Sigmoid colon (tissue), 7 donors: ENCODE results near the gene CD52. TPM values are rescaled to one million over a fixed set of nuclear protein-coding genes. Genes with fewer than 3 reads are reported as not detected.

ENCODE experiments used
- DNase-seq: peaks from one replicate; pipeline ENCODE4 v3.0.0-alpha.2; 2019
- H3K27ac ChIP-seq, 4 donors: fragments of 200-600 bp; sonication (generic); one replicate each; pipeline ENCODE4 v1.5.1; 2016 to 2019; ENCODE audit warnings: mild to moderate bottlenecking in 1 of 4
- H3K27me3 ChIP-seq, 3 donors: fragments of 200-600 bp; sonication (generic); one replicate each; pipeline ENCODE4 v1.5.1; 2019; ENCODE audit warnings: mild to moderate bottlenecking in 1 of 3
- H3K36me3 ChIP-seq, 4 donors: fragments of 200-600 bp; sonication (generic); one replicate each; pipeline ENCODE4 v1.5.1; 2016 to 2019
- H3K4me1 ChIP-seq, 4 donors: fragments of 200-600 bp; sonication (generic); one replicate each; pipeline ENCODE4 v1.5.1; 2017 to 2019
- H3K4me3 ChIP-seq, 4 donors: fragments of 200-600 bp; sonication (generic); one replicate each; pipeline ENCODE4 v1.5.1; 2017 to 2019; ENCODE audit warnings: mild to moderate bottlenecking in 2 of 4, moderate library complexity in 1 of 4
- H3K9me3 ChIP-seq, 4 donors: fragments of 200-600 bp in 3 of 4; sonication (generic) in 3 of 4; one replicate each; pipeline versions ENCODE4 v1.5.1 to v1.6.1; 2013 to 2019
- CTCF ChIP-seq, 4 experiments: fragments of 450-650 bp in 3 of 4; fragments of 200-600 bp in 1 of 4; IDR thresholded peaks; one replicate each; pipeline ENCODE4 v1.5.1; 2016 to 2019; ENCODE audit warnings: antibody characterized with exemption in 4 of 4, mild to moderate bottlenecking in 3 of 4, moderate library complexity in 2 of 4
- EP300 ChIP-seq, 4 donors: sonication (generic); formaldehyde crosslinking; IDR thresholded peaks; one replicate each; pipeline ENCODE4 v1.6.1; 2017; ENCODE audit warnings: antibody characterized with exemption in 4 of 4
- POLR2A ChIP-seq, 2 donors: fragments of 450-650 bp; IDR thresholded peaks; one replicate each; pipeline ENCODE4 v1.6.1; 2016; ENCODE audit warnings: antibody characterized with exemption in 2 of 2, mild to moderate bottlenecking in 2 of 2, moderate library complexity in 2 of 2
- POLR2AphosphoS5 ChIP-seq, 4 donors: sonication (generic); formaldehyde crosslinking; IDR thresholded peaks; one replicate each; pipeline ENCODE4 v1.6.1; 2017; ENCODE audit warnings: antibody characterized with exemption in 4 of 4
- WGBS, 2 donors: extraction: QIAGEN DNeasy Blood & Tissue Kit; methylation state at CpG; one replicate each; pipeline ENCODE4 v1.1.7; 2013; 5-methylcytosine and 5-hydroxymethylcytosine counted together
- intact Hi-C: fragments of 100-400 bp; cut with DNase I; formaldehyde crosslinking; loops from one replicate; pipeline ENCODE4 v1.15.1; 2023
- polyA plus RNA-seq, 3 donors: library from polyadenylated mRNA; stranded (reverse); fragments of 200-250 nt; gene quantifications; one replicate each; pipeline ENCODE4 v1.2.3, GENCODE V29; 2013
- total RNA-seq, 4 donors: library from RNA; depleted of rRNA; stranded (reverse); fragments of >200 nt; gene quantifications; one replicate each; pipeline ENCODE4 v1.1.0, GENCODE V29; 2016
- donor health status: healthy with polysubstance abuse.
- donor health status: Bipolar disorder and iron deficiency.
- donor health status: healthy.

The CD52 gene
- total and polyA plus RNA-seq, 7 donors = 1.6 to 556 (median 19.8) TPM; not detected in 2

- Histone ChIP-seq H3K4me3 (no peak overlapping the region), H3K4me1 (peaks cover 0 to 59% (median 49%) of the 10 kb centered on the region in 4 donors), H3K27ac (peak overlapping the region; percentile 88 to 98 (median 91)), H3K36me3 (peaks cover 0 to 5% (median 2%) of the 10 kb centered on the region in 4 donors), H3K9me3 (no peaks in the 10 kb centered on the region), H3K27me3 (no peaks in the 10 kb centered on the region)
- TF ChIP-seq POLR2A (IDR thresholded peaks at IDR 0.05) = no peak
- TF ChIP-seq CTCF (IDR thresholded peaks at IDR 0.05) = no peak
- TF ChIP-seq POLR2AphosphoS5 (IDR thresholded peaks at IDR 0.05) = no peak
- no peak for TF ChIP-seq EP300 (IDR thresholded peaks at IDR 0.05)
- intact Hi-C loops = loop anchor here (5.0 kb wide), 3 partner anchors 111 to 194 kb away; partner anchors contain the start of genes C1orf232, DHDDS, HMGN2 and ZNF593
- 7 to 41% methylated on average over 4 of the region's 4 CpGs for WGBS, 2 donors
- DNase-seq = no peak
Measured at GRCh38 chr1:26278303-26278702, 39.5 kb upstream of the CD52 start.

- DNase-seq = no peak
- H3K27ac ChIP-seq = peak overlapping the region; percentile 88 to 98 (median 91)
- peaks cover 0 to 5% (median 2%) of the 10 kb centered on the region in 4 donors for H3K36me3 ChIP-seq
- 10 to 38% methylated on average over 9 of the region's 9 CpGs for WGBS, 2 donors
- intact Hi-C loops = loop anchor here (5.0 kb wide), 3 partner anchors 112 to 193 kb away; partner anchors contain the start of genes C1orf232, DHDDS, HMGN2 and ZNF593
- H3K9me3 ChIP-seq = no peaks in the 10 kb centered on the region
- peak overlapping the region; percentile 72 to 84 (median 77) for H3K4me3 ChIP-seq
- no peaks in the 10 kb centered on the region for H3K27me3 ChIP-seq
- peaks cover 0 to 59% (median 49%) of the 10 kb centered on the region in 4 donors for H3K4me1 ChIP-seq
- no peak for TF ChIP-seq EP300 (IDR thresholded peaks at IDR 0.05)
- peak in 2 of 4 donors; percentile 26 to 45 for TF ChIP-seq POLR2AphosphoS5 (IDR thresholded peaks at IDR 0.05)
Measured at GRCh38 chr1:26278724-26279455, 38.9 kb upstream of the CD52 start.

- TF ChIP-seq EP300 (IDR thresholded peaks at IDR 0.05) (peak in 1 of 4 donors; percentile 37), POLR2A (IDR thresholded peaks at IDR 0.05) (peak; percentile 70 to 91), POLR2AphosphoS5 (IDR thresholded peaks at IDR 0.05) (peak; percentile 79 to 94 (median 90)), CTCF (IDR thresholded peaks at IDR 0.05) (peak in 3 of 4 experiments; percentile 8 to 24 (median 17))
- Histone ChIP-seq H3K27me3 (no peaks in the 10 kb centered on the region), H3K36me3 (peaks cover 0 to 5% (median 2%) of the 10 kb centered on the region in 4 donors), H3K9me3 (no peaks in the 10 kb centered on the region), H3K4me3 (peak within 1 kb of the TSS; percentile 72 to 84 (median 77)), H3K27ac (peak within 1 kb of the TSS; percentile 88 to 98 (median 91)), H3K4me1 (peaks cover 0 to 65% (median 54%) of the 10 kb centered on the region in 4 donors)
- intact Hi-C loops = loop anchor here (5.0 kb wide), 4 partner anchors 47 to 193 kb away; partner anchors contain the start of genes C1orf232, CEP85, DHDDS and HMGN2
- whole genome bisulfite sequencing, 2 donors = 1% methylated on average over 66 of the region's 66 CpGs
- DNase-seq = peak; percentile 94
Measured at GRCh38 chr1:26279456-26280332, 38.1 kb upstream of the CD52 start, which contains the start of gene SH3BGRL3. TSS of gene SH3BGRL3 (plus strand) at chr1:26280086. CDS start at chr1:26280156, 70 bp downstream.

GRCh38 chr1:26280333-26281042 is 37.3 kb upstream of the CD52 start:
- intact Hi-C loops = loop anchor here (5.0 kb wide), 1 partner anchor 48 kb away; the partner anchor contains the start of gene CEP85
- DNase-seq = no peak

More at GRCh38 chr1:26280333-26281042, 37.3 kb upstream of the CD52 start:
- Histone ChIP-seq H3K9me3 (no peaks in the 10 kb centered on the region), H3K4me3 (peak overlapping the region; percentile 72 to 84 (median 77)), H3K36me3 (peaks cover 0 to 5% (median 2%) of the 10 kb centered on the region in 4 donors), H3K27me3 (no peaks in the 10 kb centered on the region), H3K27ac (peak overlapping the region; percentile 88 to 98 (median 91)), H3K4me1 (peaks cover 0 to 69% (median 57%) of the 10 kb centered on the region in 4 donors)
- 24 to 32% methylated on average over 20 of the region's 20 CpGs for WGBS, 2 donors
- no peak for TF ChIP-seq EP300 (IDR thresholded peaks at IDR 0.05)
- no peak for TF ChIP-seq POLR2A (IDR thresholded peaks at IDR 0.05)
- TF ChIP-seq CTCF (IDR thresholded peaks at IDR 0.05) = no peak
- no peak for TF ChIP-seq POLR2AphosphoS5 (IDR thresholded peaks at IDR 0.05)
